Stimulated activated CD4-positive, alpha-beta T cell treated with anti-CD3 and anti-CD28 coated beads, Interleukin-1b, Interleukin-23, amount 100 ng/mL, for 1 hour (primary cell): ENCODE results near the gene APLNR.

Experiments
- DNase-seq, 2 donors: peaks; one replicate each; pipeline ENCODE4 v3.0.0-alpha.2; 2020; ENCODE audit warnings: low read depth in 2 of 2

APLNR gene

DNA sequence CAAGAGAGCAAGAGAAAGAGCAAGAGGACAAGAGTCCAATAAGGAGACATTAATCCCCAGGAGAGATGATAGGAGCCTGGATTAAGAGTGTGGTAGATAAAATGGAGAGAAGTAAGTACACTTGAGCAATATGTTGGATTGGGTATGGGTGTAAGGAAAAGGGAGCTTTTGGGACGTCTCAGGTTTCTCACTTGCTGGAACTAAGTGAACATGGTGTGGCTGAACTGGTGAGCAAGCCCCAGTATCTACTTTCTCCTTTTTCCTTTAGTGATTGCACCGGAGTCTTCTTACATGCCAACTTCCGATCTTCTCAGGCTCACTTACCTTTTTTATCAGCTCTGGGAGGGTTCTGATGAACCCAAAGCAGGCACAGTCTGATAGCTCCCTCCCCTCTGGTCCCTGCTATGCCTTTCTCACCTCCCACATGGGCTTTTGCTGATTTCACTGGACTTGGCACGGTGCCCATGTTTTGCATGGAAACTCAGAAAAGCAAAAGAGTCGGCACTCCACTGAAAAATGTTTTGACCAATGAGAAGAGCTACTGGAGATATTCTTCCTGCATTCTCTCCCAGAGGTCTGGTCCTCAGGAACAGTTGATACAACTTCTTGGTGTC is 14.5 kb upstream of the APLNR start:
- DNase-seq, result no peak

DNA sequence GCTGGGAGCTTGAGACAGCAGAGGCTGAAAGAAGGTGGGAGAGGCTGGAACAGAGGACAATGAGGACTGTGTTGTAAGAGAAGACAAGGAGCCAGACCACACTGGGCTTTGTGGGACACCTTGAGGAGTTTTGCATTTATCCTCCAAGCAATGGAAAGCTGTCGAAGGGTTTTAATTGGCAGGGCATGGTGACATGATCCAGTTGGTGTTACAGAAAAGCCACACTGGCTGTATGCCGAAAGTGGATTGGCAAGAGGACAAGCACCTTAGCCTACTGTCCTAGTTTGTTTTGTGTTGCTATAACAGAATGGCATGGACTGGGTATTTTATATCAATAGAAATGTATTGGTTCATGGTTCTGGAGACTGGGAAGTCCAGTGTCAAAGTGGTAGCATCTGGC is 14.0 kb upstream of the APLNR start:
- DNase-seq, result no peak

GRCh38 chr11:57249384-57250319 is 12.6 kb upstream of the APLNR start:
- DNase-seq, result no peak

- no peak for DNase-seq
These were observed 11.8 kb upstream of the APLNR start for GRCh38 chr11:57248780-57249383.

DNA sequence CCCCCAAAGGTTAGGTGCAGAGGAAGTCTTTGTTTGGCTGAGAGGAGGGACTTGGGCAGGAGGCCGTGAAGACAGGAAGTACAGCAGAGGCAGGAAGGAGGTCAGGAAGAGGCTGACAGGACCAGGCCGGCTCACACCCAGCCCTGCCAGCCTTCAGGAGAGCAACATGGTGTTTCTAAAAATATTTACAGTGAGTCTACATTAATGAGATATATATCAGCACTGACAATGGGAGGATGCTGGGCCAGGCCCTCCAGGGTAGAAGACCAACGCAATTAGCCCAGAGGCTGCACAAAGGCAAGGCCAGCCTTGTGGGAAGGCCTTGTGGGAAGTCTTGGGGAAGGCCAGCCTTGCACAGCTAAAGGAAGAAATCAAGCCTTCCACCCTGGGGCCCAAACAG is 7.9 kb upstream of the APLNR start:
- no peak for DNase-seq

DNA sequence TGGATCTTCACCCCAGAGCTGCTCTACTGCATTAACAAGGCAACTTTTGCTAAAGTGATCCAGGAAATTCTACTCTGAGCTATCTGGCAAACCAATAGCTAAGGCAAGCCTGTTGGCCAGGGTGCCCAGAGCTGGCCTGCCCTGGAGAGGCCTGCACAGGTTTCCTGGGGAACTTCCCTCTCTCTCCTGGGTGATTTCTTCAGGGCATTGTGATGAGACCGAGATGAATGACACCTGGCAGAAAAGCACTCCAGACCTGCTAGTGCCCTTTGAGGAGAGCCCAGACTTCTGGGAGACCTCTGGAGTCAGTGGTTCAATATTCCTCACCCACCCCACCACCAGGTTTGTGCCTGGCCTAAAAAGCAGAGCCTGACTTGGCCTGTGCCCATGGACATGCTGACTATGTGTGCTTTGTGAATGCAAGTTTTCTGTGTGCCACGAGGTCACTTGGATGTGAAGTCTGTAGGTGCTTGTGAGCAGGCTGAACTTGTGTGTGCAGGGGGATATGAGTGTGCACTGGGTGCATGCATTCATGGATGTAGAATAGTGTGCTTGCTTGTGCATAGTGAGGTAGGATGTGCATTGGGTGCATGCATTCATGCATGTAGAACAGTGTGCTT is 4.4 kb upstream of the APLNR start:
- no peak for DNase-seq

DNA sequence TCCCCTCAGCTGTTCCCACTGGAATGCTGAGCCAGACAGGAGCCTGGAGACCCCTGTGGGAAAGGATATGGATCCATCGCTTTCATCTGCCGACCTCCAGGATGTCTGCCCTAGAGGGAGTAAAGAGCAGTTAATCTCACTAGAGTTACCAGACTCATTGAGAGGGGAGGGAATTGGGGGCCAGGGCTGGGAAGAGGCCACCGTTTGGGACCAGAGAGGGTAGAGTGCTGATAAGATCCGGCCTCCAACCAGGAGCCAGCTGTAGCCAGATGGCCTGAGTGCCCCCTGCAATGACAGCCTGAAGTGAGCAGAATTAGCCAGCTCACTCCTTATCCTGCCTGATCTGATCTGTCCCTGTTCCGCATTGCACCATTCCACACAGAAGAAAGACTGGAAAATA is 3.7 kb upstream of the APLNR start:
- no peak for DNase-seq

DNA sequence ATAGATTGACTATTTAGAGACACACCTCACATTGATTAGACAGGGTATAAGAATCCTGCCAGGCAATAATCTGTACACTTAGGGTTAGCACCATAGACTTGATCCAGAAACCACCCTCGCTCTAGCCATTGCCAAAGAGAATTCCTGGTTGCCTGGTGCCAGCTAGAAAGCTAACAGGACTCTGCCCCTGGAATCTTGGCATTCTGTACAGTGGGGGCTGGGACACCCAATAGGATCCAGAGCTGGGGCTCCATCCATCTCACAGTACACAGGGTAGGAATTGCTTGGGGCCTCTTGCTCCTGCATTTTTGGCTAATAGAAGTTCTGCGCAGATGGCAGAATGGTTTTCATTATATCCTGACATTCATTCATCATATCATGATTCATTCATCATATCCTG is 3.0 kb upstream of the APLNR start:
- DNase-seq, result no peak

DNA sequence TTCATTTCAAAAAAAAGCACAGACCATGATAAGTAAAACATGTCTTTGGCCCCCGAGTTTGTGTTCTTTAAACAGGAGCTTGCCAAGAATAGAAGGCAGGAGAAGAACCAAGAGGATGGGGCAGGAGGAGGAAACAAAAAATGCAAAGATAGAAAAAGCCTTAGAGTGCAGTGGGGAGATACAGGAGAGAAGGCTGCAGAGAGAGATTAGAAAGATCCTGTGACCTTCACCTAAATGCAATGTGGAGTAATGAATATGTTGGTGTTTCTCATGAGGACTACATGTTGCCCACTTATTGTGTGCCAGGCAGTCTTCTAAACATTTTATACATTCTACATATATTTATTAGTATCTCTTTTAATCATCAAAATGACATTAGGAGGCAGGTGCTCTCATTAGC is 2.3 kb upstream of the APLNR start:
- DNase-seq, result no peak

DNA sequence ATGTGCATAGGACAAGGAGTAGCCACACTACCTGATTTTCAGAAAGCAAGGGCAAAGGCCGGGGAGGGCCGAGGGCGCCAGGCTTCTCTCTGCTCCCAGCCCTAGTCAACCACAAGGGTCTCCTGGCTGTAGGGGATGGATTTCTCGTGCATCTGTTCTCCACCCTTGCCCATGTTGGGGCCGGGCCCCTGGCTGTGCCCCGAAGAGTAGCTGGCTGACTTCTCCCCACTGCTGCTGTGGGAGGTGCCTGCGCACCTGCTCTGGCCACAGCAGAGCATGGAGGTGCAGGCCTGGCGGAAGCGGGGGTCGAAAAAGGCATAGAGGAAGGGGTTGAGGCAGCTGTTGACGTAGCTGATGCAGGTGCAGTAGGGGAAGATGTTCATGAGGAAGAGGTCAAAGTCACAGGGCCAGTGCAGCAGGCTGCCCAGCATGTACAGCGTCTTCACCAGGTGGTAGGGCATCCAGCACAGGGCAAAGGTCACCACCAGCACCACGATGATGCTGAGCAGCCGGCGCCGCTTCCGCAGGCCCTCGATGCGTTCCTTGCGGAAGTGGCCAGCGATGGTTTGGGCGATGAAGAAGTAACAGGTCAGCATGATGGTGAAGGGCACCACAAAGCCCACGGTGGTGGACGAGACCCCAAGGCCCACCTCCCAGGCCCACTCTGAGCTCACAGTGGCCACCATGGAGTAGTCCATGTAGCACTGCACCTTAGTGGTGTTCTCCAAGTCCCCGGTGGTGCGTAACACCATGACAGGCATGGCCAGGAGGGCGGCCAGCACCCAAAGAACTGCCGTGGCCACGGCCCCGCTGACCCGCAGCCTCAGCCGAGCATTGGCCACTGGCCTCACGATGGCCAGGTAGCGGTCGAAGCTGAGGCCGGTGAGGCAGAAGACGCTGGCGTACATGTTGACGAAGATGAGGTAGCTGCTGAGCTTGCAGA is 1.0 kb downstream of the APLNR start:
- DNase-seq, result no peak

DNA sequence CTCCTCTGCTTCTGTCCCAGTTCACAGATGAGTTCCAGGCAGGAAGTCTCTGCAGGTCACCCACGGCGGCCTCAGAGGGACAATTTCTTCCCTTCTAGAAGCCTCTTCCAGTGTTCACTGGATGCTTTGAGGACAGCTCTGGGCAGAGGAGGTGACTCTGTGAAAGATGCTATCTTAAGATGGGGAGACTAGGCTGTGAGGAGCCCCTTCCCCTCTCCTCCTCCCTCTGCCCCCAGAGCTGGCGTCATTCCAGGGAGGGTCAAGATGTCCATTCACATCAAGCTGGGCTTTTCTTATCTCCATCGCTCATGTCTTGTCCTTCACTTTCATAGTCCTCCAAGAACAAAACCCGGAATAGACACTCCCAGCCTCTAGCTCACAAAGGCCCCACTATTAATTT is 3.3 kb downstream of the APLNR start:
- no peak for DNase-seq

DNA sequence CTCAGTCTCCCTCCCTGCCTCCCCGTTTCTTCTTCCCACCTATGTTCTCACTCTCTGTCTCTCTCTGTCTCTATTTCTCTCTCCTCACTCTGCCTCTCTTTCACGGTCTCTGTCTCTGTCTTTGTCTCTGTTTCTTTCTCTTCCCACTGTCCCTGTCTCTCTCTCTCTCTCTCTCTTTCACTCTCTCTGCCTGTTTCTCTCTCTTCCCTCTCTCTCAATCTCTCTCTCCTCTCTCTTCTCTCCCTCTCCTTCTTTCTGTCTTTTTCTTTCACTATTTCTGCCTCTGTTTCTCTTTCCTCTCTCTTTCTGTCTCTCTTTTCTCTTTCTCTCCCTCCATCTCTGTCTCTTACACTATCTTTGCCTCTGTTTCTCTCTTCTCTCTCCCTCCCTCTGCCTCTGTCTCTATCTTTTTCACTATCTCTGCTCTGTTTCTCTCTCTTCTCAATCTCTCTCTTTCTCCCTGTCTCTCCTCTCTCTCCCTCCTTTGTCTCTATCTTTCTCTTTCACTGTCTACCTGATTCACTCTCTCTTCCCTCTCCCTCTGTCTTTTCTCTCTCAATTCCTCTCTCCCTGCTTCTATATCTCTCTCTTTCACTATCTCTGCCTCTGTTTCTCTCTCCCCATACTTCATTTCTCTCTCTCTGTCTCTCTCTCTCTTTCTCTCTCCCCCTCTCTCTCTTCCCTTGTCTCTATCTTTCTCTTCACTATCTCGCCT is 5.4 kb downstream of the APLNR start:
- DNase-seq, result no peak

DNA sequence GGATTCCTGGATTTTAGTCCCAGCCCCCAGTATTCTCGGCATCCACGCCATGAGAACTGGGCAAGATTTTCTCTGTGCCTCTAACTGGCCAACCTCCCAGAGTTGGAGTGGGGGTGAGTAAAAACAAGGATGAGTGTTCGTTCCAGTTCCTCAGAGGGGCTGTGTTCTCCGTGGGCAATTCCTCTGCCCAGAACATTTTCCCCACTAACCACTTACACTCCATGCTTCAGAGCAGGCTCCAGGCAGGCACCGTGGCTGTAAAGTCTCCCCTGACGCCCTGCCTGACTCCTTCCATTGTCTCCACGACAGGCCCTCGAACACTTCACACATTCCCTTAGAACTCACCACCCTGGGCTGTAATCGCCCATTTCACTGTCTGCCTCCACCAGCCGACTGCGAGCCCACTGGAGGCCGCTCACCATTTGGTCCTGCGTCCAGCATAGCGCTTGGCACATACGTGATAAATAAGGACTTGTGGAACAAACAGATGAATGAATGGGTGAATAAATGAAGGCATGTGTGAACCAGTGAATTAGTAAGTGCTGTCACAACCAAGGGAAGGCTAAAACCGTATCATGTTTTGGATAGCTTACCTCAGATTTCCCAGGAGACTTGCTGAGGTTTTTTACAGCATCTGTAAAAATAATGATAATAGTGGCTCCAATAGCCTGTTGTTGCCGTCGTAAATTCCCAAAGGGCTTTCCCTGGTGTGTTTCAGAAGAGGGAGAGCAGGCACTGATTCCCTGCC is 6.1 kb downstream of the APLNR start:
- DNase-seq, result no peak

DNA sequence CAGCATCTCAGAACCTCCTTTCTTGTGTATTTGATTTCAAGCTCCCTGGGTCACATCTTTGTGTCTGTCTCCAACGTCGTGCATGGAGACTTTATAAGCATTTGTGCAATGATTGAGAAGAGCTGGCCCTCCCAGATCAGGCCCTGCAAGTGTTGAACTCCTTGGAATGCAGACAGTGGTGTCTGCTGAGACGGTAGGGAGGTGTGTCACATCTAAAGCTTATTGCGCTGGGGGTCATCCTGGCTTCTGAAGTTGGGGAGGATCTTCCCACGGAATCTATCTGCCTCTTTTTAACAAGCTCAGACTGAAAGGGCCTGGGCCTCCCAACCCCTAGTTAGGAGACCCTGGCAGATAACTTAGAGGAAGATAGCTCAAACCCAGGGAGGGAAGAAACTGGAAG is 6.7 kb downstream of the APLNR start:
- DNase-seq, result no peak

DNA sequence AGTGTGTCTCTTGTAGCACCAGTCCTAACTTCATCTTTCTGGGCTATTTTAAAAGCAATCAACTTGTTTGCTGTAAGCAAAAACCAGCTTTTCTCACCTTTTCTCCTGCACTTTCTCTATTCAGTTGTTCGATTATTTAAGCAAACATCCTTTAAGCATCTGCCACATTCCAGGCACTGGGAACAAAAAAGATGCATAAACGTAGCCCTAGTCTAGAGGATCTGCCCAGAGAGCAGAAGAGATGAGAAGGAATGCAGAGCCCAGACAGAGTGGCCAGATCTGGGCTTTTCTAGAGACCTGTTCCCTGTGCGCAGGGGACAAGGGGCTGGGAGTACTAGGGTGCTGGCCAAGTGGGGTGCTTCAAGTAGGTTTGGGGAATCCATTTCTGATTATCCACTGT is 8.4 kb downstream of the APLNR start:
- no peak for DNase-seq

- no peak for DNase-seq
These were observed 12.5 kb downstream of the APLNR start for GRCh38 chr11:57224537-57224936.

GRCh38 chr11:57224128-57224527 is 12.9 kb downstream of the APLNR start:
- no peak for DNase-seq

DNA sequence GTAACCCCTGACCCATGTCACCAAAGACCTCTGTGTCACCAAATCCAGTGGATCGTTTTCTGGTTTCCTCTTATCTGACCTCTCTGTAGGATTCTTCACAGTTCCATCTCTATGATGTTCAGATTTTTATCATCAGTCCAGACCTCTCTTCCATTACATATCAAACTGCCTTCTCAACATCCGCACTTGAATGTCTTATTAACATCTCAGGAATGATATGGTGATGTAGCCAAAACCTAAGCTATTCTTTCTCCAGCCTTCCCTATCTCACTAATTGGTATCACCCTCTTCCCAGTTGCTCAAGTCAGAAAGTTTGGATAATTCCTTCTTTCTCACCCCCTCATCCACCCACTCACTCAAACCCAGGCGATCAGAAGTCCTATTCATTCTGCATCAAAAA is 13.4 kb downstream of the APLNR start:
- no peak for DNase-seq

GRCh38 chr11:57222239-57222638 is 14.8 kb downstream of the APLNR start:
- DNase-seq, result no peak

DNA sequence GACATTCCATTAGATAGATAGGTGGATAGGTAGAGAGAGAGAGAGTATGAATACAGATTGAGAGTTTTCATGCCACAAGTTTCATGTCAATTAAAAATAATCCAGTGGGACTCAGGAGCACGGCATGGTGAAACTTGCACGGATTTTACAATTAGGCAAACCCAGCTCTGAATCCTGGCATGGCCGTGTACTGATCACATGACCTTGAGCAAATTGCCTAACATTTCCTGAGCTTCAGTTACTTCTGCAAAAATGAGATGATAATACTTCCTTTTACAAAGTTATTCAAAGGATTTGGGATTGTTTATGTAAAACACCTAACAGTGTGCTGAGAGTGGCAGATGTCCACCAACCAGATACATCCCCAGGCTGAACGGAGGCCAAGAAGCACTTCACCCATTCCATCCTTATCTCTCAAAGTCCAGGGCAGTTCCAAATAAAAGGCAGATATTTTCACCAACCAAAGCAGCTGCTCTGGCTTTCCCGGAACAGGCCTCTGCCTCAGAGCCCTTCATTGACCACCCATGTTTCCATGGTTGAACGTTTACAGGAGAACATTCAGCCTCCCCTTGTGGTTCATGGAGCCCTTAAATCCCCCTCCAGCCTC is 17.9 kb downstream of the APLNR start:
- no peak for DNase-seq
